GM18909 (cell line): ENCODE data around the gene SPATA25.
"Not testable (repeated sequence)": the region's sequence is repeated elsewhere in the genome, so short reads cannot be mapped to it uniquely, and the experiment has no call there.

Experiments used
- ATAC-seq: cut with Tn5 transposase; IDR thresholded peaks from one replicate; pipeline ENCODE4 v1.9.1; 2021; ENCODE audit warnings: mild to moderate bottlenecking; ENCODE audit not compliant: unreplicated experiment, poor library complexity

The SPATA25 gene

DNA sequence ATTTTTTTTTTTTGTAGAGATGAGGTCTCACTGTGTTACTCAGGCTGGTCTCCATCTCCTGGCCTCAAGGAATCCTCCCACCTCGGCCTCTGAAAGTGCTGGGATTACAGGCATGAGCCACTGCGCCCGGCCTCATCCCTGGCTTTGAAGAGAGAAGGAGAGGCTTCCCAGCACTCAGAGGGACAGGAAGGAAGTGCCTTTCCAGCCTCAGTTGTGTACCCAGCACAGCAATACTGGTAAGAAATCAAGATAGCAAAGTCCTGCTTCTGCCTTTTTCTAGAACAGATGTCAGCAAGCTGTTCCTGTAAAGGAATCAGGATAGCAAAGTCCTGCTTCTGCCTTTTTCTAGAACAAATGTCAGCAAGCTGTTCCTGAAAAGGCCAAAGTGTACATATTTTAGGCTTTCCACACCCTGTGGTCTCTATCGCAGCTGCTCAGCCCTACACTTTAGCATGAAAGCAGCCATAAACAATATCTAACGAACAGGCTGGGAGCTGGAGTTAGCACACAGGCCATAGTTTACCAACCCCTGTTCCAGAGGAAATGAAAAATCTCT, 30.8 kb upstream of the SPATA25 start:
- ATAC-seq = no peak

DNA sequence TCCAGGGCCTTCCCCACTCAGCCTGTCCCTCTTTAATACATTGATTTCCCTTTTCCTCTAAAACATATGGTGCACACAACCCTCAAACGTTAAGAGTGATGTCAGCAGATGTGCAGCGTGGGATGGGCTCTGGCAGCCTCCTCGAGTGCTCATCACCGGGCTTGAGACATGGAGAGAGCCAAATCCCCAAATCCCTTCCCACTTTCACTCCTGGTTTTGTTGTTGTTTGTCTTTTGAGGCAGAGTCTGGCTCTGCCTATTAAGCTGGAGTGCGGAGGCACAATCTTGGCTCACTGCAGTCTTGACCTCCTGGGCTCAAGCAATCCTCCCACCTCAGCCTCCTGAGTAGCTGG, 30.3 kb upstream of the SPATA25 start:
- no peak for ATAC-seq

DNA sequence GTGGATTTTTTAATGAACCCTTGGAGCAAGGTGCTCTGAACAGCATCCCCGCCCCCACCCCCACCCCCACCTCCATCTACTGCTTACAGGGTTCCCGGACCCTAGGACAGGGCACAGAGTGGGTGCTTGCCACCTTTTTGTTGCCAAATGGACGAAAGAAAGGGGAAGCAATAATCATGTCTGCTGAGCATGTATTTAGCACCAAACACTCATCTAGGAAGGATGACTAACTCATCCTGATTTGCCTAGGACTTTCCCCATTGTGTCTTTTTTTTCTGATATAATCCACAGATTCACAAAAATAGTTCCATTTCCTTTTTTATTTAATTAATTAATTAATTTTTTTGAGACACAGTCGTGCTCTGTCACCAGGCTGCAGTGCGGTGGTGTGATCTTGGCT, 25.7 kb upstream of the SPATA25 start:
- no peak for ATAC-seq

DNA sequence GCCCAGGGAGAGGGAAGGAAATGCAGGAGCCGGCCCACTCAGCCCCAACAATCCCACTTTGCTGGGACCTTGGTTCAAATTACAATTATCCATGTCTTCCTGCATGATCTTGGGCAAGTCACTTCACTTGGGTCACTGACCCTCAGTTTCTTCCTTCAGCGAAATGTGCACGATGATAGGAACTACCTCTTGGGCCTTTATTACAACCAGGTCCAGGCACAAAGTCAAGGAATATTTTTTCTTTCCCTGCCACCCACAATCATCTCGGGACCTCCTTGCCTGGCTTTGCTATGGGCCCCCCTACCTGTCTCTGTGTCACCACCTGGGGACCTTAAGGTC, 24.9 kb upstream of the SPATA25 start:
- ATAC-seq = no peak

DNA sequence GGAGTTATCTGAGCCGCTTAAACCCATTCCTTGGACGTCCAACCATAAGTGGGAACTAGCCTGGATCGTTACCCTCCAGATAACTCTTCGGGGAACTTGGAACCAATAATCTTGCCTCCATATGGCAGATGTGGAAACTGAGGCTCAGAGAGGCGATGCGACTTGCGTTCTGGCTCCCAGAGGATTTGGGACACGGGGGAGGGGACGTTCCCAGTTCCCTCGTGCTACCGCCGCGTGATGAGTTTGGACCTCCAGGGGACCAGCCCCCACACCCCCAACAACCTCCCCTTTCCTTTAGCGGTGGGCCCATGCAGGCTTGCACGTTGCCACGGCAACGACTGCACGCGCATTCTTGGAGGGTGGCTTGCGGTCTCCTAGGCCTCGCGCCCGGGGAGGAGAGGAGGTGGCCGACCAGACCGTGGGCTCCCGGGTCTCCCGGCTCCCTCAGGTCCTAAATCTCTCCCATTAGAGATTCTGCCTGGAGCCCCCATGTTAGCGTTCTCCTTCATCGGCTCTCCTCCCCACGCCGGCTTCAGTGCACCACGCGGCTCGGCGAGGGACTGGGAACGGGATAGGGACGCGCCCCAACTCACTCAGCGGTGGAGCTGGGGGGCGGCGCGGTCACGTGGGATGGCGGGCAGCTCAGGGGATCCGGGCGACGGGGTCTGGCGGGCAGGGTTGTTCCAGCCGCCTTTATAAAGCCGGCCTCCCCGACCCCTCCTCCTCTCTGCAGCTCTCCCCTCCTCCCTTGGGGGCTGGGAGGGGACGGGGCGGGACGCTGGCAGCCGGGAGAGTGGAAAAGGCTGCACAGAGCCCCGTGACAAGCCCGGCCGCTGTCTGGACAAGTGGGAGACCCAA, 24.3 kb upstream of the SPATA25 start, which contains the start of gene PLTP:
TSS of gene PLTP (minus strand) at position 670 of the 858 bp plus-strand sequence. CDS start 703 bp downstream, outside the sequence.
- ATAC-seq = no peak

DNA sequence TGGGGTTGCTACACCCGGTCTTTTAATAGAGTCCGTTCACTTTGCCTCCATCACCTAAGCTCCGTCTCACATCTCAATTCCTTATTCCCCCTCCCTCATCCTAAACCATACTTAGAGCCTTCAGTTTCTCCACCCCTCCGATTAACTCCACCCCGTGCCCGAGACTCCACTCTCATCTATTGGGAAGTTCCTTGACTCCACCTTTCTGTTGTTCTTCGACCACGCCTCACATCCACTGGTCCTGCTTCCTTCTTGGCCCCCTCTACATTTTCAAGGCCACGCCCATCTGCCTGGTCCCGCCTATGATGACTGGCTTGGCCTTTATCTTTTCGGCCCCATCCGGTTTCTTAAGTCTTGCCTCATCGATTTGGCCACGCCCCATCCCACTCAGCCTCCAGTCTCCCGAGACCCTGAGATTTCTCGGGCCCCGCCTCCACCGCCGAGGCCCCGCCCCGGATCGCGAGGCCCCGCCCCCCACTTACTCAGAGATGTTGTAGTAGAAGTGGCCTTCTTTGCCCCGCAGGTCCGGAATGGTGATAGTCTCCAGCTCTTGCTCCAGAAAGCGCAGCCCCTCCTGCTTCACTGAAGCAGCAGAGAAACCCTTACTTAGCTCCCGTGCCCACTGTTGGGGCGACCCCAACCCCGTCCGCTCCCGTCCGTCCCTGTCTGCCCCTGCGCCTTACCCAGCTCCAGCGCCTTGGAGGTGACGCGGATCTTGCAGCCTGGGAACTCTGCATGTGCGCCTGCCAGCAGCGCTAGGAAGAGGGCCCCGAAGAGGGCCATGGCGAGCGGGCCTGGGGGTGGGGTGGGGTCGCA, 23.5 kb upstream of the SPATA25 start:
- ATAC-seq = peak; percentile 93

DNA sequence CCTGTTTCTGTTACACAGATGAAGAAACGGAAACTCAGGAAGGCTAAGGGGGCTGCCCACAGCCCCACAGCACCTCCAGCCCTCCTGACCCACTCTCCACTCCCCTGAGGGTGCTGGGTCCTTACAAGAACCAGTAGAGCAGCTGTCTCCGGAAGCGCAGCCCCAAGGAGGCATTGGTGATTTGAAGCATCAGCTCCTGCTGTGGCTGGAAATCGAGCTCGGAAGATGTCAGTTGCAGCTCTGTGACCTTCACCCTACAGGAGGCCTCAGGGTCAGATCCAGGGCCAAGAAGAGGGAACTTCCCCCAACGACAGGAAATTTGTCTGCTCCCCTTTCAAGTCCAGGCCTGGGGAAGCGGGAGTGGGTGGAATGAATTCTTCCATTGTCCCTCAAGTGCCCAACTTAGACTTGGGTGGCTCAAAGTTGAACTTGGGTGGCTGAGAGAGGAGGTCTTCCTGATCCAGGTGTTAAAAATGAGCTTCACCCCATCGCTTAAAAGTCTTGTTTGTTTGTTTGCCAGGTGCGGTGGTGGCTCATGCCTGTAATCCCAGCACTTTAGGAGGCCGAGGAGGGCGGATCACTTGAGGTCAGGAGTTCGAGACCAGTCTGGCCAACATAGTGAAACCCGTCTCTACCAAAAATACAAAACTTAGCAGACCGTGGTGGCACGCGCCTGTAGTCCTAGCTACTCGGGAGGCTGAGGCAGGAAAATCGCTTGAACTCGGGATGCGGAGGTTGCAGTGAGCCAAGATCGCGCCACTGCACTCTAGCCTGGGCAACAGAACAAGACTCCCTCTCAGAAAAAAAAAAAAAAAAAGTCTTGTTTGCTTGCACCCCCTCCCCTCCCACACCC, 22.6 kb upstream of the SPATA25 start:
- no peak for ATAC-seq

DNA sequence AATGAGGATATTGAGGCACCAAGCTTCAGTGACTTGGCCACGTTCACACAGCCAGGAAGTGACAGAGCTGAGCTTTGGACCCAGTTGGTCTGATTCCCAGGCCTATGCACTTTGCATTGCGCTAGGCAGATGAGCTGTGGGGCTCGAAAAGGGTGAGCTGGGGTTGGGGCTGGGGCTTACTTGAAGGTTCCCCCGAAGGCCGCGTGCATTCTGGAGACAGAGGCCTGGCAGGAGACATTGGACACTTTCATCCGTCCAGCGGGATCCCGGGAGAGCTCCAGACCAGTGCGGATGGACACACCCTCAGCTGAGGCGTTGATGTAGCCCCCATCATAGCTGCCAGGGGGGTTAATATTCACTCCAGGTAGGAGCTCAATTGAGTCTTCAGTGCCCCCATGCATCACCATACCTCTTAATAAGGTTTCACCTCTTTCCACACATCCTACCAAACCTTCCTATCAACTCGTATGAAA, 21.9 kb upstream of the SPATA25 start:
- ATAC-seq = no peak

DNA sequence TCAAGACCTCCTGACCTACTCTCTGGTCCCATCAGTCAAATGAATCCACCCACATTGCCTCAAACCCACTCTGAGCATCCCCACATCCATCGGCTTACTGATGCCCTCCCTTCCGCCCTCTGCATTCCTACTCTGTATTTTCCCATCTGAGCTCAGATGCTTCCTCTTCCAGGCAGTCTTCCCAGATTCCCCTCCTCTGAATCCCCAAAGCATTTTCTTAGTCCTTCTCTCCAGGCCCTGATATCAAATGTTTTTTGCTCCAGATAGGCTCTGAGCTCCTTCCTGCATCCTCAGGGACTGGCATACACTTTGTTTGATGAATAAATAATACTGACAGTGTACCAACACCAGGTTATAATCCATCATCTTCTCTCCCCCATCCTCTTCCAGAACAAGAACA, 20.7 kb upstream of the SPATA25 start:
- ATAC-seq = no peak

DNA sequence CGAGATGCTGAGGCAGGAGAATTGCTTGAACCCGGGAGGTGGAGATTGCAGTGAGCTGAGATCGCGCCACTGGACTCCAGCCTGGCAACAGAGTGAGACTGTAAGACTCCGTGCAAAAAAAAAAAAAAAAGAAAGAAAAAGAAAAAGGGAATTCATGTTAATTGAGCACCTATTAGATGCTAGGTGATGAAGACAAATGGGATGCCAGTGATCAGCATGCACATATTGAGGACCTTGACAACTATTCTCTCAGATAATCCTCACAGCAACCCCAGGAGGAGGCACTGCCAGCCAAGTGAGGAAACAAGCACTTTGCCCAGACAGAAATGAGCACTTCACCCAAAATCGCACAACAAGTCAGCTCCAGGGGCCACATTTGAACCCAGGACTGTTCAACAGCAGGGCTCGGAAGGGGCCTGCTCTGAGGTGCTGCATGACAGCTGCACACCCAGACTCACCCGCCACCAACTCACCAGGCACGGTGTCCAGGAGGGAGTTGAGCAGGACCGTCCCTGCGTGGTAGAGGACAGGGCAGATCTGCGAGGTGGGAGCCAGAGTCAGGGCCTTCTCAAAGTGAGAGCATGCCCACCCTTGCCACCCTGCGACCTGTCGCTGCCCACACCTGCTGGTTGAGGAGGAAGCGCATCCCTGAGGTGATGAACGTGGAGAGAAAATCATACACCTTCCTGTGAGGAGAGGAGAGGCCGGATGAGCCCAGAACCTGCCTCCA, 20.0 kb upstream of the SPATA25 start:
- no peak for ATAC-seq

DNA sequence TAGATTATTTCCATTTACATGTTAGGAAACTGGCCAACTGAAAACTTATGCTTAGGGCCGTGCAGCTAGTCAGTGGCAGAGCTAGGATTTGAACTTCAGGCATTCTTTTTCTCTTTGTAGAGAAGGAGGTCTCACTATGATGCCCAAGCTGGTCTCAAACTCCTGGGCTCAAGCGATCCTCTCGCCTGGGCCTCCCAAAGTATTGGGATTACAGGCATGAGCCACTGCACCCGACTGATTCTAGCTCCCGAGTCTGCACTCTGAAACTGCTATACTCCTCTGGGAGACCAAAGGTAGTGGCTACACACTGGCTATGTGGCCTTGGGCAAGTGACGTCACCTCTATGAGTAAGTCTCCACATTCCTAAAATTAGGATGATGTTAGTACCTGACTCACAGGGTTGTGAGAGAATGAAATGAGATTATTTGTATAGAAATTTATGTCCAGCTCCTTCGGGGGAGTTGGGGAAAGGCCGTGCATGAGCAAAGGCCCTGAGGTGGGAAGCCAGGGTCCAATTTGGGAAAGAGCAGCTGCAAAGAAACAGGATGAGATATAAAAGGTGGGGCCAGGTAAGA, 18.2 kb upstream of the SPATA25 start:
- ATAC-seq = no peak

DNA sequence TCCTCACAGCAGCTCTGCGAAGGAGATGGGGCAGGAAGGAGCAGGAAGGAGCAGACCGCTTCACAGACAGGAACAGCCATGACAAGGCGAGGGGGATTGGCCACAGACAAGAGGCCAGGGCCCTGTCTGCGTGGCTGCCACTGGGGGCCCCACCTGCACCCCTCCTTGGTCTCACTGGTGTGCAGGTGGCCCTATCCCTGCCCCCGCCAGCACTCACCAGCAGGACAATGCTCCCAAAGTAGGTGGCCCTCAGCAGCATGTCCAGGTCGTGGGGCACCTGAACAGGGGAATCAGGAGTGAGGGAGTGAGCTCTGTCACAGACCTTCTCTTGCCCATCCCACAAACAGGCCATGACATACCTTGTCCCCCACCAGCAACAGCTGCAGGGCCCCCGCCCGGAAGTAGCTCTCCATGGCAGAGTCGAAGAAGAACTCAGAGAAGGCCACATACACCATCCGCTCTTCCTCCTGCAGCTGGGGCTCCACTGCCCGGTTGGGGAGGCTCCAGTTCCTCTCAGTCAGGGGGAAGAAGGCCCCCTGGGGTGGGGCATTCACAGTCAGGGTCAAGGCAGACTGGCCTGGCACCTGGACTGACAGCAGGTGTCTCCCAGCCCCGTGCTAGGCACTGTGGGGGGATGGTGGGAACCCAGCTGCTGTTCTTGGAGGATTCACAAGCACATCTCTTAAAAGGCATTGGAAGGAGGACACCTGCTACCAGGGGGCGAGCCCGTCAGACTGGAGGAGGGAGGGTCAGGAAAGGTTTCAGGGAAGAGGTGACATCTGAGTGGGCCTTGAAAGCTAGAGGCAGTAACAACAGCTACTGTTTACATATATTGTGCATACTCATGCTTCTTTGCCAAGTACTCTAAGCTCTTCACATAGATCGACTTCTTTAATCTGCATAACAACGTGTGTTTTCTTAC, 17.4 kb upstream of the SPATA25 start:
- ATAC-seq = no peak

DNA sequence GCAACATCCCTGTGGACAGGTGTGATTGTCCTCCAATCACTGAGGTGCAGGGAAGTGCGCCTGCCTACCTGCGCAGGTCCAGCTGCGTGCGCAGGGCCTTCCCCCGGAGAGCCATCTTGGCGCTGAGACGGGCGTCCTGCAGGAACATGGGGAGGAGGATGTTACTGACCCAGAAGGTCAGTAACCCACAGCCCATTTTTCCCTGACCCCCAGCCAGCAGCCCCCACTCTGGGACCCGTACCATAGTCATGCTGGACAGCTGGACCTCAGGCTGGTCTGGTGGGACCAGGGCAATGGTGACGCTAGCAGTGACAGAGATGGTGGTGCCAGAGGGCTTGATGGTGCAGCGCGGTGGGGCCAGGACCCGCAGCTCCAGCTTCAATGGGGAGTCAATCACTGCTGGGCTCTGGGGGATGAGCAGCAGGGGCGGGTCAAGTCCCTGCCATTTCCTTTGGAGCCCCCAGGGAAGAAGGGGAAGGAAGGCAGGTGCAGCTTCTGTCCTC, 14.8 kb upstream of the SPATA25 start:
- no peak for ATAC-seq

DNA sequence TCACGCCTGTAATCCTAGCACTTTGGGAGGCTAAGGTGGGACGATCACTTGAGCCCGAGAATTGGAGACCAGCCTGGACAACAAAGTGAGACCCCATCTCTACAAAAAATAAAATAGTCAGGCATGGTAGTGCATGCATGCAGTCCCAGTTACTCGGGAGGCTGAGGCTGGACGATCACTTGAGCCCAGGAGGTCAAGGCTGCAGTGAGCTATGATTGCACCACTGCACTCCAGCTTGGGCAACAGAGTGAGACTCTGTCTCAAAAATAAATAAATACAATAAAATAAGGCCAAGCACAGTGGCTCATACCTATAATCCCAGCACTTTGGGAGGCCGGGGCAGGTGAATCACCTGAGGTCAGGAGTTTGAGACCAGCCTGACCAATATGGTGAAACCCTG, 13.9 kb upstream of the SPATA25 start:
- not testable (repeated sequence) for ATAC-seq

DNA sequence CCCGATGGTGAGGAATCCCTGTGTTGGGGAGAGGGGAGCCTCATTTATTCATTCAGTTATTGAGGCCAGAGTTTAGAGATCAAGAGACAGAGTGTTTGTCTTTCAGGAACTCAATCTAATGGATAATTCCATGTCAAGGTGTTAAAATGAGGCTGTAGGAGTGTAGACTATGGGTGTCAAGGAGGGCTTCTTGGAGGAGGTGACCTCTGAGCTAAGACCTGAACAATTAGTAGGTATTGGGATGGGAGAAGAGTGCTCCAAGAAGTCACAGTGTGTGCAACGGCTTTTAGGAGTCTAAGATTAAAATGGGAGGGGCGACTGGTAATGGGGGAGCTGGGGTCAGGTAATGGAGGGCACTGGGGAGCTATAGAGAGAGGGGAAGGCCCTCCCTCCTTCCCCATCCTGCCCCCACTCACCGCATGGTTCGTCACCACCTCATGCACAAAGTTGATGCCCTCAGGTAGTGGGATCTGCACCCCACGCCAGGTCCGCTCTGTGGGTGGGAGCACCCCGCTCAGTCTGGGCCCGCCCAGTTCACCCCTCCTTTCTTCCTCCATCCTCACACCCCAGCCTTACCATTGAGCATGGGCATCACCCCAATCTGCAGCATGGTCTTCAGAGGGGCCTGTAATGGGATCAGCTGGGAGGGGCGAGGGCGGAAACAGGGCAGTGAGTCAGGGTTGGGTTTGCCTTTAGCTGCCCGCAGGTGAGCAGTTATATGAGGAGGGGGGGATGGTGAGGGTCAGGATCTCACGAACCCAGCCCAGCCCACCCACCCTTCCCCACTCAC, 11.8 kb upstream of the SPATA25 start:
- ATAC-seq = no peak

DNA sequence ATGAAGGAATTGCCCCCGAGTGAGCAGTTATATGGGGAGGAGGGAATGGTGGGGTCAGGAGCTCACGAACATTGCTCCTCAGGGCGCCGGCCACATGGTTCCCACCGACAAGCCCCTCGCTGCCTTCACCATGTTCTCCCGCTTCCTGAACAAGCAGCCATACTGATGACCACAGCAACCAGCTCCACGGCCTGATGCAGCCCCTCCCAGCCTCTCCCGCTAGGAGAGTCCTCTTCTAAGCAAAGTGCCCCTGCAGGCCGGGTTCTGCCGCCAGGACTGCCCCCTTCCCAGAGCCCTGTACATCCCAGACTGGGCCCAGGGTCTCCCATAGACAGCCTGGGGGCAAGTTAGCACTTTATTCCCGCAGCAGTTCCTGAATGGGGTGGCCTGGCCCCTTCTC, 10.9 kb upstream of the SPATA25 start:
- no peak for ATAC-seq

DNA sequence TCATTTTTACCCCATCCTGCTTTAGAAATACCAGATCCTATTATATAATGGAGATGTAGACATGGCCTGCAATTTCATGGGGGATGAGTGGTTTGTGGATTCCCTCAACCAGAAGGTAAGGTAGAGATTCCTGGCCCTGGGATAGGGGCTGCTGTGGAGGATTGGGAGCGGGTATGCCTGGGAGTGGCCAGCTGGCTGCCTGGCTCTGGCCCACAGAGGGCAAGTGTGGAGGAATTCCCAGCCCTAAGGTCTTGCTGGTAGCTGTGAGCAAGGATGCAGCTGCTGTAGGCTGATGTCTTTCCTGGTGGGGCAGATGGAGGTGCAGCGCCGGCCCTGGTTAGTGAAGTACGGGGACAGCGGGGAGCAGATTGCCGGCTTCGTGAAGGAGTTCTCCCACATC, 10.3 kb upstream of the SPATA25 start:
- no peak for ATAC-seq
